Retinal pigment epithelial cell (primary cell): Measurements from ENCODE around the gene CFAP61.
"Not testable (repeated sequence)": the region's sequence is repeated elsewhere in the genome, so short reads cannot be mapped to it uniquely, and the experiment has no call there.

ENCODE experiments used
- DNase-seq: peaks from one replicate; pipeline ENCODE4 v3.0.0-alpha.2; 2010; ENCODE audit warnings: low read depth
- H3K4me3 ChIP-seq: 2 replicates; pipeline ENCODE4 v1.5.1; 2011; ENCODE audit warnings: mild to moderate bottlenecking, low read length, control low read depth, moderate library complexity
- CTCF ChIP-seq: conservative IDR thresholded peaks from 2 replicates; pipeline ENCODE4 v1.5.1; 2011; ENCODE audit warnings: low read depth, low read length, control low read depth, inconsistent platforms

Gene CFAP61

GRCh38 chr20:20212675-20213096 lies 160.4 kb downstream of the CFAP61 start:
- TF ChIP-seq CTCF = no peak
- no peak overlapping the region for H3K4me3 ChIP-seq
- DNase-seq = no peak

GRCh38 chr20:20213526-20214121 lies 161.3 kb downstream of the CFAP61 start:
- no peak for DNase-seq
- no peak overlapping the region for H3K4me3 ChIP-seq
- no peak for TF ChIP-seq CTCF

- no peak overlapping the region for H3K4me3 ChIP-seq
- no peak for TF ChIP-seq CTCF
- no peak for DNase-seq
Measured at GRCh38 chr20:20214757-20215275, 162.5 kb downstream of the CFAP61 start.

- no peak overlapping the region for H3K4me3 ChIP-seq
- DNase-seq = no peak
- no peak for TF ChIP-seq CTCF
Measured at GRCh38 chr20:20215976-20216727, 163.8 kb downstream of the CFAP61 start.

GRCh38 chr20:20216941-20217340 lies 164.6 kb downstream of the CFAP61 start:
- TF ChIP-seq CTCF = no peak
- DNase-seq = no peak
- H3K4me3 ChIP-seq = no peak overlapping the region

GRCh38 chr20:20217621-20218020 lies 165.3 kb downstream of the CFAP61 start:
- TF ChIP-seq CTCF = no peak
- H3K4me3 ChIP-seq = no peak overlapping the region
- DNase-seq = no peak

GRCh38 chr20:20218106-20218505 lies 165.8 kb downstream of the CFAP61 start:
- not testable (repeated sequence) for DNase-seq

More at GRCh38 chr20:20218106-20218505, 165.8 kb downstream of the CFAP61 start:
- H3K4me3 ChIP-seq = not testable (repeated sequence)
